H9 (cell line): Measurements from ENCODE around the gene OAS2. TPM values are rescaled to one million over a fixed set of nuclear protein-coding genes. Genes with fewer than 3 reads are reported as not detected.

Experiments used
- DNase-seq: peaks from one replicate; pipeline ENCODE4 v3.0.0-alpha.2; 2017
- H2AFZ ChIP-seq: one replicate; pipeline ENCODE4 v1.6.1; 2013; ENCODE audit warnings: mild to moderate bottlenecking, low read length, control low read depth, moderate library complexity
- H2AK5ac ChIP-seq: 2 replicates; pipeline ENCODE4 v1.6.1; 2013; ENCODE audit warnings: low read length, control low read depth, mixed read lengths; ENCODE audit not compliant: insufficient read length
- H2BK120ac ChIP-seq: one replicate; pipeline ENCODE4 v1.6.1; 2013; ENCODE audit warnings: low read depth, mild to moderate bottlenecking, low read length, control low read depth, inconsistent platforms; ENCODE audit not compliant: poor library complexity, severe bottlenecking
- H2BK12ac ChIP-seq: 2 replicates; pipeline ENCODE4 v1.6.1; 2013; ENCODE audit warnings: low read length, control low read depth, mixed read lengths, low read depth; ENCODE audit not compliant: insufficient read length
- H2BK15ac ChIP-seq: 2 replicates; pipeline ENCODE4 v1.6.1; 2013; ENCODE audit warnings: low read depth, low read length, control low read depth
- H2BK20ac ChIP-seq: one replicate; pipeline ENCODE4 v1.6.1; 2013; ENCODE audit warnings: low read depth, mild to moderate bottlenecking, low read length, control low read depth, inconsistent platforms; ENCODE audit not compliant: poor library complexity, severe bottlenecking
- H2BK5ac ChIP-seq: 2 replicates; pipeline ENCODE4 v1.6.1; 2013; ENCODE audit warnings: low read length, control low read depth, mixed read lengths; ENCODE audit not compliant: insufficient read length
- H3K14ac ChIP-seq: 2 replicates; pipeline ENCODE4 v1.6.1; 2013; ENCODE audit warnings: low read length, control low read depth; ENCODE audit not compliant: insufficient read depth
- H3K18ac ChIP-seq: 2 replicates; pipeline ENCODE4 v1.6.1; 2013; ENCODE audit warnings: low read depth, mild to moderate bottlenecking, mixed read lengths, low read length, control low read depth; ENCODE audit not compliant: insufficient read length
- H3K23ac ChIP-seq: 2 replicates; pipeline ENCODE4 v1.6.1; 2013; ENCODE audit warnings: low read length, control low read depth, mixed read lengths, low read depth; ENCODE audit not compliant: insufficient read length
- H3K23me2 ChIP-seq: 2 replicates; pipeline ENCODE4 v1.6.1; 2013; ENCODE audit warnings: low read depth, mild to moderate bottlenecking, mixed read lengths, low read length, control low read depth; ENCODE audit not compliant: insufficient read length, poor library complexity, severe bottlenecking
- H3K27ac ChIP-seq: 2 replicates; pipeline ENCODE4 v1.5.1; 2013; ENCODE audit warnings: low read length, control low read depth, mixed read lengths, low read depth; ENCODE audit not compliant: insufficient read length
- H3K27me3 ChIP-seq: 2 replicates; pipeline ENCODE4 v1.6.1; 2013; ENCODE audit warnings: low read length, control low read depth, inconsistent platforms; ENCODE audit not compliant: insufficient read depth
- H3K4ac ChIP-seq: 2 replicates; pipeline ENCODE4 v1.6.1; 2013; ENCODE audit warnings: low read depth, mild to moderate bottlenecking, control low read depth, inconsistent platforms, low read length, moderate library complexity
- H3K4me1 ChIP-seq: 2 replicates; pipeline ENCODE4 v1.6.1; 2013; ENCODE audit warnings: low read length, control low read depth, inconsistent platforms; ENCODE audit not compliant: insufficient read depth
- H3K4me2 ChIP-seq: 2 replicates; pipeline ENCODE4 v1.6.1; 2013; ENCODE audit warnings: low read length, control low read depth, mixed read lengths; ENCODE audit not compliant: insufficient read length, insufficient read depth
- H3K56ac ChIP-seq: 2 replicates; pipeline ENCODE4 v1.6.1; 2013; ENCODE audit warnings: low read depth, mild to moderate bottlenecking, mixed read lengths, low read length, control low read depth; ENCODE audit not compliant: insufficient read length
- H3K79me1 ChIP-seq: 2 replicates; pipeline ENCODE4 v1.6.1; 2013; ENCODE audit warnings: low read depth, mild to moderate bottlenecking, moderate library complexity, low read length, control low read depth, inconsistent platforms; ENCODE audit not compliant: insufficient read depth, poor library complexity, severe bottlenecking
- H3K79me2 ChIP-seq: 2 replicates; pipeline ENCODE4 v1.6.1; 2013; ENCODE audit warnings: low read length, control low read depth, inconsistent platforms; ENCODE audit not compliant: insufficient read depth
- H3K9ac ChIP-seq: 2 replicates; pipeline ENCODE4 v1.6.1; 2013; ENCODE audit warnings: low read length, control low read depth, mixed read lengths; ENCODE audit not compliant: insufficient read length; ENCODE audit errors: extremely low read depth
- H3K9me3 ChIP-seq: one replicate; pipeline ENCODE4 v1.6.1; 2013; ENCODE audit warnings: low read depth, low read length, inconsistent platforms; ENCODE audit not compliant: control insufficient read depth
- H3T11ph ChIP-seq: one replicate; pipeline ENCODE4 v1.6.1; 2013; ENCODE audit warnings: mild to moderate bottlenecking, low read length, control low read depth, inconsistent platforms
- H4K20me1 ChIP-seq: one replicate; pipeline ENCODE4 v1.6.1; 2013; ENCODE audit not compliant: control insufficient read depth, insufficient read length, insufficient read depth
- H4K5ac ChIP-seq: 2 replicates; pipeline ENCODE4 v1.6.1; 2013; ENCODE audit warnings: low read depth, mild to moderate bottlenecking, mixed read lengths, low read length, control low read depth; ENCODE audit not compliant: insufficient read length
- H4K8ac ChIP-seq: replicated peaks from 2 replicates; pipeline ENCODE4 v1.6.1; 2013; ENCODE audit warnings: low read length, control low read depth, mixed read lengths, low read depth; ENCODE audit not compliant: insufficient read length
- H4K91ac ChIP-seq: 2 replicates; pipeline ENCODE4 v1.6.1; 2013; ENCODE audit warnings: low read depth, mild to moderate bottlenecking, moderate library complexity, mixed read lengths, low read length, control low read depth; ENCODE audit not compliant: insufficient read length
- H3K27ac Mint-ChIP-seq, 3 experiments: 2 replicates in 2 of 3; 3 replicates in 1 of 3; pipeline ENCODE4 v1.8.0; 2020 to 2021; ENCODE audit warnings: mixed read lengths in 3 of 3, mild to moderate bottlenecking in 1 of 3, moderate library complexity in 1 of 3
- H3K27me3 Mint-ChIP-seq: 2 replicates; pipeline ENCODE4 v1.8.0; 2021; ENCODE audit warnings: low read depth, mild to moderate bottlenecking, moderate library complexity, mixed read lengths
- H3K36me3 Mint-ChIP-seq, 3 experiments: 2 replicates in 2 of 3; 3 replicates in 1 of 3; pipeline ENCODE4 v1.8.0; 2020 to 2021; ENCODE audit warnings: low read depth in 3 of 3, mixed read lengths in 3 of 3; ENCODE audit not compliant: insufficient read depth in 1 of 3
- H3K4me1 Mint-ChIP-seq, 2 experiments: 2 replicates each; pipeline ENCODE4 v1.8.0; 2020; ENCODE audit warnings: mixed read lengths in 2 of 2
- H3K4me3 Mint-ChIP-seq, 2 experiments: 2 replicates in 1 of 2; 3 replicates in 1 of 2; pipeline ENCODE4 v1.8.0; 2020 to 2021; ENCODE audit warnings: mild to moderate bottlenecking in 2 of 2, mixed read lengths in 2 of 2, moderate library complexity in 1 of 2
- H3K9me3 Mint-ChIP-seq, 2 experiments: 2 replicates in 1 of 2; 3 replicates in 1 of 2; pipeline ENCODE4 v1.8.0; 2020; ENCODE audit warnings: mild to moderate bottlenecking in 2 of 2, mixed read lengths in 2 of 2, moderate library complexity in 1 of 2
- WGBS: extraction: QIAGEN DNeasy Blood & Tissue Kit; methylation state at CpG from one replicate; pipeline ENCODE4 v1.1.7; 2013; ENCODE audit warnings: missing lambda C conversion rate, low lambda C conversion rate, mixed read lengths; ENCODE audit not compliant: insufficient read length; ENCODE audit errors: extremely low coverage; 5-methylcytosine and 5-hydroxymethylcytosine counted together
- total RNA-seq: library from RNA; stranded (reverse); gene quantifications from 2 replicates; pipeline ENCODE4 v1.2.1, GENCODE V29; 2021
- TF ChIP-seq, protein P1 (sequence below): fragments of 200-600 bp; sonication (generic); conservative IDR thresholded peaks from 3 replicates; pipeline ENCODE4 v1.8.0; 2021; ENCODE audit warnings: antibody characterized with exemption, mild to moderate bottlenecking

Gene OAS2
- total RNA-seq, 1 experiment from 2014 or later: not detected

DNA sequence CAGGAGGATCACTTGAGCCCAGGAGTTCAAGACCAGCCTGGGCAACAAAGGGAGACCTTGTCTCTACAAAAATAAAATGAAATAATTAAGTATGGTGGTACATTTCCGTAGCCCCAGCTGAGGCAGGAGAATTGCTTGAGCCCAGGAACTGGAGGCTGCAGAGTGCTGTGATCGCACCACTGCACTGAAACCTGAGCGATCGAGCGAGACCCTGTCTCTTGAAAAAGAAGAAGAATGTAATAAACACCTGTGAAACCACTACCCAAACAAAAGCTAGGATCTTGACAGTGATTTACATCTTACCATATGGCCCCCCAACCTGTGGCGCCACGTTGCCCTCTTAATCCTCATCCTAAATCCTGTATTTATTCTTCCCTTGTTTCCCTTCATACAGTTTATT lies 72.5 kb downstream of the OAS2 start:
- no peak overlapping the region for H2BK20ac ChIP-seq

More for the DNA sequence above, 72.5 kb downstream of the OAS2 start:
- no peak overlapping the region for H2AK5ac ChIP-seq
- H3K79me2 ChIP-seq: no peaks in the 10 kb centered on the region
- H2BK120ac ChIP-seq: no peak overlapping the region
- H3K4ac ChIP-seq: no peak overlapping the region
- TF ChIP-seq, protein P1, sequence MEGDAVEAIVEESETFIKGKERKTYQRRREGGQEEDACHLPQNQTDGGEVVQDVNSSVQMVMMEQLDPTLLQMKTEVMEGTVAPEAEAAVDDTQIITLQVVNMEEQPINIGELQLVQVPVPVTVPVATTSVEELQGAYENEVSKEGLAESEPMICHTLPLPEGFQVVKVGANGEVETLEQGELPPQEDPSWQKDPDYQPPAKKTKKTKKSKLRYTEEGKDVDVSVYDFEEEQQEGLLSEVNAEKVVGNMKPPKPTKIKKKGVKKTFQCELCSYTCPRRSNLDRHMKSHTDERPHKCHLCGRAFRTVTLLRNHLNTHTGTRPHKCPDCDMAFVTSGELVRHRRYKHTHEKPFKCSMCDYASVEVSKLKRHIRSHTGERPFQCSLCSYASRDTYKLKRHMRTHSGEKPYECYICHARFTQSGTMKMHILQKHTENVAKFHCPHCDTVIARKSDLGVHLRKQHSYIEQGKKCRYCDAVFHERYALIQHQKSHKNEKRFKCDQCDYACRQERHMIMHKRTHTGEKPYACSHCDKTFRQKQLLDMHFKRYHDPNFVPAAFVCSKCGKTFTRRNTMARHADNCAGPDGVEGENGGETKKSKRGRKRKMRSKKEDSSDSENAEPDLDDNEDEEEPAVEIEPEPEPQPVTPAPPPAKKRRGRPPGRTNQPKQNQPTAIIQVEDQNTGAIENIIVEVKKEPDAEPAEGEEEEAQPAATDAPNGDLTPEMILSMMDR: no peak
- H3K23ac ChIP-seq: no peak overlapping the region
- no peak overlapping the region for H4K91ac ChIP-seq
- H3K14ac ChIP-seq: no peak overlapping the region
- no peak overlapping the region for H3K9ac ChIP-seq
- peaks cover 9% of the 10 kb centered on the region for H3K27me3 ChIP-seq
- no peaks in the 10 kb centered on the region for H4K20me1 ChIP-seq
- no peak overlapping the region for H3K4me2 ChIP-seq
- H3K23me2 ChIP-seq: no peaks in the 10 kb centered on the region
- H3K36me3 Mint-ChIP-seq: no peaks in the 10 kb centered on the region
- no peak overlapping the region for H3K18ac ChIP-seq
- no peak overlapping the region for H3K4me3 Mint-ChIP-seq
- peaks cover 63% of the 10 kb centered on the region for H3K27me3 Mint-ChIP-seq
- H3K4me1 ChIP-seq: no peaks in the 10 kb centered on the region
- H2AFZ ChIP-seq: no peak overlapping the region
- H3K27ac Mint-ChIP-seq: no peak overlapping the region
- H2BK5ac ChIP-seq: no peak overlapping the region
- no peak for DNase-seq
- H3K4me1 Mint-ChIP-seq: peaks cover 3 to 4% of the 10 kb centered on the region in 2 experiments; a peak in 2 of 4 replicates
- no peaks in the 10 kb centered on the region for H3K9me3 Mint-ChIP-seq
- H3T11ph ChIP-seq: no peak overlapping the region
- H3K56ac ChIP-seq: no peak overlapping the region
- H3K79me1 ChIP-seq: no peaks in the 10 kb centered on the region
- H4K8ac ChIP-seq: no peak overlapping the region
- no peak overlapping the region for H2BK12ac ChIP-seq
- no peak overlapping the region for H3K27ac ChIP-seq
- WGBS: no CpG with 5 or more reads among the region's 7 CpGs
- H3K9me3 ChIP-seq: no peaks in the 10 kb centered on the region
- no peak overlapping the region for H2BK15ac ChIP-seq
- no peak overlapping the region for H4K5ac ChIP-seq
